Heart left ventricle (tissue), 13 donors: Measurements from ENCODE around the gene PRRX2.

Experiments
- CTCF ChIP-seq, 12 donors: fragments of 200-600 bp; sonication (generic) in 4 of 12; IDR thresholded peaks; one replicate each; pipeline versions ENCODE4 v1.5.0 to v1.8.0; 2018 to 2022; ENCODE audit warnings: antibody characterized with exemption in 12 of 12, mild to moderate bottlenecking in 5 of 12
- POLR2A ChIP-seq, 2 donors: fragments of 450-650 bp; IDR thresholded peaks; one replicate each; pipeline ENCODE4 v1.6.1; 2017; ENCODE audit warnings: antibody characterized with exemption in 2 of 2, mild to moderate bottlenecking in 2 of 2, moderate library complexity in 2 of 2
- donor health status: ischemic (EF 13 %, LVEDD 7.1; RV severe dilation, severe dysfunction).
- donor health status: DM: no; HTN: yes; CAD: no.
- donor health status: DM: no; HTN: no; CAD: no.
- donor health status: ischemic (EF 25% LVEDD 6.9; RV normal size, moderate dysfunction).
- donor health status: ischemic (EF 25% LVEDD 5.7; RV mildly dilated, moderate dysfunction).
- donor health status: ischemic (EF 35%, LVEDD 5.7; RV mildly dilated, moderate dysfunction).
- donor health status: nonischemic (EF 11% LVEDD 7.7; RV severe dilation, severe dysfunction).
- donor health status: DM: yes; HTN: yes; CAD: no.
- donor health status: PGD.
- donor health status: ischemic (EF 29% LVEDD 5.4; RV normal size, mild dysfunction).
- donor health status: nonischemic (EF 23%, LVEDD 6.1; RV moderate dilation, normal function).

GRCh38 chr9:129739432-129739831, 74.0 kb downstream of the PRRX2 start:
- TF ChIP-seq CTCF (IDR thresholded peaks at IDR 0.05): no peak
- no peak for TF ChIP-seq POLR2A (IDR thresholded peaks at IDR 0.05)
